CD4-positive, alpha-beta T cell treated with Interleukin-1 beta for 1 hour (primary cell): Measurements from ENCODE around the gene SLC41A1.
"Not testable (repeated sequence)": the region's sequence is repeated elsewhere in the genome, so short reads cannot be mapped to it uniquely, and the experiment has no call there.

ENCODE experiments used
- DNase-seq, 2 donors: peaks; one replicate each; pipeline ENCODE4 v3.0.0-alpha.2; 2020 to 2022

SLC41A1 gene

GRCh38 chr1:205812878-205813754 is at the start of gene SLC41A1:
Gene SLC41A1 (minus strand): TSS chr1:205813198. CDS start chr1:205810441, 2,757 bp downstream.
- DNase-seq: peak; percentile 95 to 96

GRCh38 chr1:205861540-205861939 is 48.5 kb upstream of the SLC41A1 start:
- no peak for DNase-seq

GRCh38 chr1:205858141-205858961 is 45.4 kb upstream of the SLC41A1 start:
- no peak for DNase-seq

- DNase-seq: not testable (repeated sequence)
These were observed 44.5 kb upstream of the SLC41A1 start for GRCh38 chr1:205857501-205857900.

GRCh38 chr1:205856433-205856832 is 43.4 kb upstream of the SLC41A1 start:
- DNase-seq: no peak

GRCh38 chr1:205852969-205853368 is 40.0 kb upstream of the SLC41A1 start:
- DNase-seq: no peak

GRCh38 chr1:205851993-205852392 is 39.0 kb upstream of the SLC41A1 start:
- no peak for DNase-seq

- peak; percentile 93 to 94 for DNase-seq
These were observed 36.8 kb upstream of the SLC41A1 start, which contains the start of gene PM20D1 for GRCh38 chr1:205849619-205850355. Gene PM20D1 (minus strand): TSS chr1:205850132. CDS start chr1:205850072, 60 bp downstream.

- DNase-seq: no peak
These were observed 30.2 kb upstream of the SLC41A1 start for GRCh38 chr1:205843036-205843859.

- DNase-seq: no peak
These were observed 29.2 kb upstream of the SLC41A1 start for GRCh38 chr1:205842229-205842628.

- DNase-seq: no peak
These were observed 27.3 kb upstream of the SLC41A1 start for GRCh38 chr1:205840146-205840923.

GRCh38 chr1:205837382-205837970 is 24.5 kb upstream of the SLC41A1 start:
- no peak for DNase-seq

GRCh38 chr1:205834751-205835150 is 21.8 kb upstream of the SLC41A1 start:
- no peak for DNase-seq

GRCh38 chr1:205832326-205832751 is 19.3 kb upstream of the SLC41A1 start:
- DNase-seq: no peak

- DNase-seq: no peak
These were observed 14.6 kb upstream of the SLC41A1 start for GRCh38 chr1:205827623-205828022.

- DNase-seq: no peak
These were observed 14.0 kb upstream of the SLC41A1 start for GRCh38 chr1:205826995-205827394.

- DNase-seq: no peak
These were observed 13.2 kb upstream of the SLC41A1 start for GRCh38 chr1:205826016-205826806.

- peak in 1 of 2 donors; percentile 12 for DNase-seq
These were observed 11.2 kb upstream of the SLC41A1 start for GRCh38 chr1:205824180-205824579.

- DNase-seq: not testable (repeated sequence)
These were observed 10.3 kb upstream of the SLC41A1 start for GRCh38 chr1:205823260-205823659.

GRCh38 chr1:205822397-205822796 is 9.4 kb upstream of the SLC41A1 start:
- DNase-seq: no peak
